Loucy (cell line): Measurements from ENCODE around the gene TSPEAR.

Experiments used
- H2AFZ ChIP-seq: fragments of 200-600 bp; sonication (generic); 2 replicates; pipeline ENCODE4 v1.6.0; 2016; ENCODE audit warnings: antibody characterized with exemption, mild to moderate bottlenecking, low read length, moderate library complexity
- H3F3A ChIP-seq: fragments of 200-600 bp; 2 replicates; pipeline ENCODE4 v1.6.0; 2016; ENCODE audit warnings: antibody characterized with exemption, low read depth, mild to moderate bottlenecking
- H3K27me3 ChIP-seq: fragments of 200-600 bp; sonication (generic); 2 replicates; pipeline ENCODE4 v1.6.1; 2014; ENCODE audit warnings: low read length, mild to moderate bottlenecking; ENCODE audit not compliant: insufficient read depth, poor library complexity, severe bottlenecking
- H3K36me3 ChIP-seq: fragments of 200-600 bp; sonication (generic); 2 replicates; pipeline ENCODE4 v1.6.1; 2016; ENCODE audit warnings: low read length; ENCODE audit not compliant: insufficient read depth
- H3K4me1 ChIP-seq: fragments of 200-600 bp; sonication (generic); 2 replicates; pipeline ENCODE4 v1.5.1; 2014; ENCODE audit warnings: low read length, mild to moderate bottlenecking; ENCODE audit not compliant: insufficient read depth, poor library complexity, severe bottlenecking
- H3K4me2 ChIP-seq: fragments of 200-600 bp; sonication (generic); 2 replicates; pipeline ENCODE4 v1.6.0; 2014; ENCODE audit warnings: antibody characterized with exemption, low read length, low read depth, mild to moderate bottlenecking; ENCODE audit not compliant: poor library complexity, severe bottlenecking
- H3K4me3 ChIP-seq: fragments of 200-600 bp; sonication (generic); 2 replicates; pipeline ENCODE4 v1.5.1; 2014; ENCODE audit warnings: low read length, mild to moderate bottlenecking, mixed read lengths; ENCODE audit not compliant: poor library complexity, severe bottlenecking
- H3K79me2 ChIP-seq: fragments of 200-600 bp; sonication (generic); 2 replicates; pipeline ENCODE4 v1.6.1; 2014; ENCODE audit warnings: low read length; ENCODE audit not compliant: insufficient read depth
- H3K9ac ChIP-seq: fragments of 200-600 bp; sonication (generic); 2 replicates; pipeline ENCODE4 v1.6.0; 2014; ENCODE audit warnings: mild to moderate bottlenecking, low read depth, low read length, moderate library complexity; ENCODE audit not compliant: poor library complexity, severe bottlenecking
- H3K9me2 ChIP-seq: fragments of 200-600 bp; sonication (generic); replicated peaks from 2 replicates; pipeline ENCODE4 v1.6.1; 2016; ENCODE audit warnings: low read depth, low read length, mixed read lengths
- H3K9me3 ChIP-seq: fragments of 200-600 bp; sonication (generic); 2 replicates; pipeline ENCODE4 v1.6.1; 2014; ENCODE audit warnings: mild to moderate bottlenecking, antibody characterized with exemption, low read length, low read depth; ENCODE audit not compliant: insufficient read depth
- H4K20me1 ChIP-seq: fragments of 200-600 bp; sonication (generic); 2 replicates; pipeline ENCODE4 v1.6.0; 2014; ENCODE audit warnings: antibody characterized with exemption, low read length, mild to moderate bottlenecking; ENCODE audit not compliant: insufficient read depth, poor library complexity, severe bottlenecking
- EZH2phosphoT487 ChIP-seq: fragments of 200-600 bp; IDR thresholded peaks from 2 replicates; pipeline ENCODE4 v1.6.1; 2018; ENCODE audit warnings: antibody characterized with exemption, mild to moderate bottlenecking, moderate library complexity, borderline replicate concordance
- TF ChIP-seq, protein P1 (sequence below): fragments of 200-600 bp; sonication (generic); conservative IDR thresholded peaks from 2 replicates; pipeline ENCODE4 v1.5.1; 2014; ENCODE audit warnings: mild to moderate bottlenecking, antibody characterized with exemption, low read length

Gene TSPEAR

DNA sequence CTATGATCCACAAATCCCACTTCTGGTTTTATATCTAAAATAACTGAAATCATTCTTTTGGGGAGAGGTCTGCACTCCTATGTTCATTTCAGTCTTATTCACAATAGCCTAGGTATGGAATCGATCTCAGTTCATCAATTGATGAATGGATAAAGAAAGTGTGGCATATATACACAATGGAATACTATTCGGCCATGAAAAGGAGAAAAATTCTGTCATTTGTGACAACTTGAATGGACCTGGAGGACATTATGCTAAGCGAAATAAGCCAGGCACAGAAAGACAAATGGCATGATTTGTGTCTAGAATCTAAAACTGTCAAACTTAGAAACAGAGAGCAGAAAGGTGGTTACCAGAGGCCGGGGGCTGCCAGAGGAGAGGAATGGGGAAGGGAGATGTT lies 104.9 kb downstream of the TSPEAR start:
- no peaks in the 10 kb centered on the region for H3K79me2 ChIP-seq
- H3K4me2 ChIP-seq: no peak overlapping the region
- H3F3A ChIP-seq: no peaks in the 10 kb centered on the region
- no peaks in the 10 kb centered on the region for H4K20me1 ChIP-seq
- H2AFZ ChIP-seq: no peak overlapping the region
- no peak overlapping the region for H3K4me3 ChIP-seq
- H3K9me2 ChIP-seq: no peaks in the 10 kb centered on the region
- TF ChIP-seq, protein P1, sequence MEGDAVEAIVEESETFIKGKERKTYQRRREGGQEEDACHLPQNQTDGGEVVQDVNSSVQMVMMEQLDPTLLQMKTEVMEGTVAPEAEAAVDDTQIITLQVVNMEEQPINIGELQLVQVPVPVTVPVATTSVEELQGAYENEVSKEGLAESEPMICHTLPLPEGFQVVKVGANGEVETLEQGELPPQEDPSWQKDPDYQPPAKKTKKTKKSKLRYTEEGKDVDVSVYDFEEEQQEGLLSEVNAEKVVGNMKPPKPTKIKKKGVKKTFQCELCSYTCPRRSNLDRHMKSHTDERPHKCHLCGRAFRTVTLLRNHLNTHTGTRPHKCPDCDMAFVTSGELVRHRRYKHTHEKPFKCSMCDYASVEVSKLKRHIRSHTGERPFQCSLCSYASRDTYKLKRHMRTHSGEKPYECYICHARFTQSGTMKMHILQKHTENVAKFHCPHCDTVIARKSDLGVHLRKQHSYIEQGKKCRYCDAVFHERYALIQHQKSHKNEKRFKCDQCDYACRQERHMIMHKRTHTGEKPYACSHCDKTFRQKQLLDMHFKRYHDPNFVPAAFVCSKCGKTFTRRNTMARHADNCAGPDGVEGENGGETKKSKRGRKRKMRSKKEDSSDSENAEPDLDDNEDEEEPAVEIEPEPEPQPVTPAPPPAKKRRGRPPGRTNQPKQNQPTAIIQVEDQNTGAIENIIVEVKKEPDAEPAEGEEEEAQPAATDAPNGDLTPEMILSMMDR: no peak
- no peak for TF ChIP-seq EZH2phosphoT487
- H3K4me1 ChIP-seq: no peaks in the 10 kb centered on the region
- H3K27me3 ChIP-seq: no peaks in the 10 kb centered on the region
- H3K9ac ChIP-seq: no peak overlapping the region
- H3K36me3 ChIP-seq: no peaks in the 10 kb centered on the region
- H3K9me3 ChIP-seq: peaks cover 8% of the 10 kb centered on the region; the same call in 1 of the 2 replicates

DNA sequence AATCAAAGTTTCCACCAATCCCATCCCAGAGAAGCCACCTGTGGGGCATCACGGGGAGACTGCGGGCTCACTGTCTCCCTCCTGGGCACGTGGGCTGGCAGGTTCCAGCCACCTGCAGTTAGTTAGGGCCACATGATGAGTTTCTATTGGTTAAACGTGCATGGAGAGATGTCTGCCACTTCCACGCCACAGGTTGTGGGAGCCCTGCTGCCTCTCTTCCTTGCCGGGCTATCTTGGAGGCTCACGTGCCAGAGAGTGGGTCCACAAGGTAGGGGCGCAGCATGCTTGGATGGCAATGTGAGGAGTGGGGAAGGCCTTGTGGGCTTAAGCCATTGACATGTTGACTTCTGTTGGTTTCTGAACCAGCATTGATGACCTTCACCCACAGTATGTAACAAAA lies 107.5 kb downstream of the TSPEAR start:
- no peak overlapping the region for H3K9ac ChIP-seq
- no peaks in the 10 kb centered on the region for H3K9me2 ChIP-seq
- TF ChIP-seq EZH2phosphoT487: no peak
- TF ChIP-seq, protein P1: no peak
- no peak overlapping the region for H3K4me3 ChIP-seq
- no peaks in the 10 kb centered on the region for H3K36me3 ChIP-seq
- no peak overlapping the region for H3K4me2 ChIP-seq
- H3K27me3 ChIP-seq: no peaks in the 10 kb centered on the region
- no peaks in the 10 kb centered on the region for H3K9me3 ChIP-seq
- H3F3A ChIP-seq: no peaks in the 10 kb centered on the region
- H3K4me1 ChIP-seq: no peaks in the 10 kb centered on the region
- H4K20me1 ChIP-seq: no peaks in the 10 kb centered on the region
- no peaks in the 10 kb centered on the region for H3K79me2 ChIP-seq
- no peak overlapping the region for H2AFZ ChIP-seq

DNA sequence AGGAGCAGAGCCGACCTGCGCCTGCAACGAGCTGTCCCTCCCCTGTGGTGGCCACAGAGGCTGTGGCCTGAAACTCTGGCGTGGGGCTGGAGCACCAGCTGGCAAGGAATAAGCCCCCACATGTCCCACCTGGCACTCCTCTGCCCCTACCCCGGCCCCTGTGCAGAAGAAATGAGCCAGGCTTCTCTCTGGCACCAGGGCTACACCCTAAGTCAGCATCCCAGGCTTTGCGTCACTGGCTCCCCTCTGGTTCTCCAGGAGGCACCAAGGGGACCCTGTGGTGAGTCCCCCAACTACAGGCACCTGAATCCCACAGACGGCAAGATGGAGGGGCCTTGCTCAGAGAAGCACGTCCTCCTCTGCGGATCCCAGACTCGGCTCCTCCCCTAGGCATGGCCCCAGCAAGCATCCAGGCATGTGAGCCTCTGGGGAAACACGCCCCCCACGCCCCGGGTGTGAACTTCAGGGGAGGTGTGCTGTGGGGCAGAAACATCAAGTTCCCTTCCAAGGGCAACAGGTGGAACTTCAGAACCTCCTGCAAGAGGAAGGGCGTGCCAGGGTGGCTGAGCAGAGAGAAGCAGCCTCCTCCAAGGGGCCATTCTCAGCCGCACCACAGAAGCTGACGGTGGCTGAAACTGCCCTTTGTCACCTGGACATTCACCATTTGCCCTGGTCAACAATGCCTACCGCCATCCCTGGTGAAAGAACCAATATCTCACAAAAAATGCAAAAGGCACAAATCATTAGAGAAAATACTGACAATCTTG lies 108.1 kb downstream of the TSPEAR start:
- H3K9ac ChIP-seq: no peak overlapping the region
- H4K20me1 ChIP-seq: no peaks in the 10 kb centered on the region
- no peaks in the 10 kb centered on the region for H3K79me2 ChIP-seq
- H3K9me3 ChIP-seq: no peaks in the 10 kb centered on the region
- H3K4me3 ChIP-seq: no peak overlapping the region
- H3K4me1 ChIP-seq: no peaks in the 10 kb centered on the region
- no peaks in the 10 kb centered on the region for H3K9me2 ChIP-seq
- no peaks in the 10 kb centered on the region for H3K36me3 ChIP-seq
- TF ChIP-seq, protein P1: no peak
- TF ChIP-seq EZH2phosphoT487: no peak
- no peak overlapping the region for H2AFZ ChIP-seq
- no peaks in the 10 kb centered on the region for H3K27me3 ChIP-seq
- no peaks in the 10 kb centered on the region for H3F3A ChIP-seq
- H3K4me2 ChIP-seq: no peak overlapping the region
